Psoas muscle (tissue), 8 donors: ENCODE data around the gene DOCK3. TPM values are rescaled to one million over a fixed set of nuclear protein-coding genes. Genes with fewer than 3 reads are reported as not detected.

ENCODE experiments used
- ATAC-seq, 4 donors: fragments of 200-7000 bp; cut with Tn5 transposase; one replicate each; pipeline ENCODE4 v1.9.1; 2020; ENCODE audit warnings: moderate library complexity in 3 of 4, mild to moderate bottlenecking in 2 of 4
- DNase-seq, 2 donors: peaks; one replicate each; pipeline ENCODE4 v3.0.0-alpha.2; 2020
- H3K27ac ChIP-seq: fragments of 200-600 bp; one replicate; pipeline ENCODE4 v1.8.0; 2022
- H3K27me3 ChIP-seq, 3 donors: fragments of 200-600 bp in 1 of 3; one replicate each; pipeline versions ENCODE4 v1.6.1 to v1.8.0; 2013 to 2022; ENCODE audit warnings: low read length in 2 of 3, mild to moderate bottlenecking in 2 of 3, moderate library complexity in 1 of 3; ENCODE audit not compliant: insufficient read depth in 3 of 3
- H3K36me3 ChIP-seq, 2 donors: fragments of 200-600 bp in 1 of 2; one replicate each; pipeline versions ENCODE4 v1.6.1 to v1.8.0; 2013 to 2022; ENCODE audit warnings: low read depth in 1 of 2, mild to moderate bottlenecking in 1 of 2, moderate library complexity in 1 of 2; ENCODE audit not compliant: insufficient read depth in 1 of 2
- H3K4me1 ChIP-seq: fragments of 200-600 bp; one replicate; pipeline ENCODE4 v1.8.0; 2022
- H3K4me3 ChIP-seq: fragments of 200-600 bp; one replicate; pipeline ENCODE4 v1.8.0; 2022; ENCODE audit warnings: mild to moderate bottlenecking
- H3K9me3 ChIP-seq: fragments of 200-600 bp; one replicate; pipeline ENCODE4 v1.8.0; 2022
- WGBS, 3 donors: extraction: QIAGEN DNeasy Blood & Tissue Kit; methylation state at CpG; one replicate each; pipeline versions ENCODE4 v1.1.6 to v1.1.7; 2013; 5-methylcytosine and 5-hydroxymethylcytosine counted together
- intact Hi-C, 2 donors: fragments of 100-400 bp; cut with DNase I; formaldehyde crosslinking; loops; one replicate each; pipeline versions ENCODE4 v1.11.0 to v1.14.2; 2022
- polyA plus RNA-seq, 3 donors: library from polyadenylated mRNA; stranded (reverse); fragments of 200-250 nt; gene quantifications; one replicate each; pipeline ENCODE4 v1.2.3, GENCODE V29; 2013
- total RNA-seq, 4 donors: library from RNA; stranded (reverse); fragmentation: NEBNext Ultra II Directional in 2 of 4; extraction: Animal tissue kit (Norgen Biotek cat#: 25700) in 2 of 4; gene quantifications; one replicate each; pipeline versions ENCODE4 v1.2.1 to v1.2.4, GENCODE V29; 2021 to 2023
- TF ChIP-seq, protein P1 (sequence below): fragments of 200-600 bp; IDR thresholded peaks from one replicate; pipeline ENCODE4 v1.8.0; 2022; ENCODE audit warnings: antibody characterized with exemption
- donor health status: healthy with polysubstance abuse.
- donor health status: DM: no; HTN: no; CAD: no; lungs with moderate emphysema.
- donor health status: Bipolar disorder and iron deficiency.
- donor health status: healthy.
- donor health status: DM: yes; HTN: yes; CAD: no.
- donor health status: DM: no; HTN: no; CAD: no.
- donor health status: DM: no; HTN: no; CAD: no.
- donor health status: DM: yes; HTN: yes; CAD: no.

Gene DOCK3
- total and polyA plus RNA-seq, 7 donors: 0.01 to 0.91 (median 0.87) TPM

DNA sequence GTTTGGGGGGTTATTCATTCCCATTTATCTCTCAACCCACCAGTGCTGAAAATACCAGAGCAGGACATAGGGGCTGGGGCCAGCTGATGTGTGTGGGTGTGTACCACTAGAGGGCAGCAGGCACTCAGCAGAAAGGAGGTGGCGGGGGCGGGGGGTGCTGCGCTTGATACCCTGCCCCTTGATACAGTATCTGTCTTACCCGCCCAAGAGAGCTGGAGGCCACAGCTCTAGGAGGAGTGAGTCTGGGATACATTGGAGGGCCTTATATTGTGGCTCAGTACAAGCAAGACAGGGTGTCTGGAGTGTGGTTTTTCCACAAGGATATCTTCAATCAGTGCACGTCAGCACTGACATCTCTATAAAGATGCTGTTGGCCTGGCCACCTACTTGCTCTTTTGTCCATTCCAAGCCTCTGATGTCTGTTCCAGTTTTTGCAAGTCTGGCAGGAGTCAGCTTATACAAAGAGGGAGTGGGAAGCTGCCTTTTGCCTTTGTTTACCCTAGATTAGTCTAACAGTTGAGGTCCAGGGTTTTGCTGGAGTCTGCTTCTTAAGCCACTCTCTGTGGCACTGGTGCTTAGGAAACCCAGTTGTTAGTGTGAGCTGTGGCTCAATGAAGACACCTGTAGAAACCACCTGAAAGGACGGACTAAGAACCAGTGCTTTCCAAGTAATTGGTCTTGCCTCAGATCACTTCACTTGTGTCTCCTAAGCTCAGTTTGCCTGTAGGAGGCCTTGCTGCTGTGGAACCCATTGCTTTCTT is 714.9 kb downstream of the DOCK3 start:
- Histone ChIP-seq H3K27ac (no peak overlapping the region), H3K4me1 (peaks cover 49% of the 10 kb centered on the region), H3K4me3 (peak overlapping the region; percentile 15), H3K36me3 (peaks cover 3 to 41% of the 10 kb centered on the region in 2 donors), H3K27me3 (no peaks in the 10 kb centered on the region), H3K9me3 (no peaks in the 10 kb centered on the region)
- WGBS, 3 donors: 48 to 67% (median 66%) methylated on average over 6 of the region's 6 CpGs
- intact Hi-C loops: loop anchor here (5.0 to 10.0 kb wide), 6 partner anchors 283 to 817 kb away; partner anchors contain the start of genes MAPKAPK3 (in 2 of the 2), TEX264 (in 2 of the 2) and CISH (in 1 of the 2)
- no peak for ATAC-seq
- DNase-seq: peak; percentile 46 to 65
- TF ChIP-seq, protein P1, sequence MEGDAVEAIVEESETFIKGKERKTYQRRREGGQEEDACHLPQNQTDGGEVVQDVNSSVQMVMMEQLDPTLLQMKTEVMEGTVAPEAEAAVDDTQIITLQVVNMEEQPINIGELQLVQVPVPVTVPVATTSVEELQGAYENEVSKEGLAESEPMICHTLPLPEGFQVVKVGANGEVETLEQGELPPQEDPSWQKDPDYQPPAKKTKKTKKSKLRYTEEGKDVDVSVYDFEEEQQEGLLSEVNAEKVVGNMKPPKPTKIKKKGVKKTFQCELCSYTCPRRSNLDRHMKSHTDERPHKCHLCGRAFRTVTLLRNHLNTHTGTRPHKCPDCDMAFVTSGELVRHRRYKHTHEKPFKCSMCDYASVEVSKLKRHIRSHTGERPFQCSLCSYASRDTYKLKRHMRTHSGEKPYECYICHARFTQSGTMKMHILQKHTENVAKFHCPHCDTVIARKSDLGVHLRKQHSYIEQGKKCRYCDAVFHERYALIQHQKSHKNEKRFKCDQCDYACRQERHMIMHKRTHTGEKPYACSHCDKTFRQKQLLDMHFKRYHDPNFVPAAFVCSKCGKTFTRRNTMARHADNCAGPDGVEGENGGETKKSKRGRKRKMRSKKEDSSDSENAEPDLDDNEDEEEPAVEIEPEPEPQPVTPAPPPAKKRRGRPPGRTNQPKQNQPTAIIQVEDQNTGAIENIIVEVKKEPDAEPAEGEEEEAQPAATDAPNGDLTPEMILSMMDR: peak; percentile 62

DNA sequence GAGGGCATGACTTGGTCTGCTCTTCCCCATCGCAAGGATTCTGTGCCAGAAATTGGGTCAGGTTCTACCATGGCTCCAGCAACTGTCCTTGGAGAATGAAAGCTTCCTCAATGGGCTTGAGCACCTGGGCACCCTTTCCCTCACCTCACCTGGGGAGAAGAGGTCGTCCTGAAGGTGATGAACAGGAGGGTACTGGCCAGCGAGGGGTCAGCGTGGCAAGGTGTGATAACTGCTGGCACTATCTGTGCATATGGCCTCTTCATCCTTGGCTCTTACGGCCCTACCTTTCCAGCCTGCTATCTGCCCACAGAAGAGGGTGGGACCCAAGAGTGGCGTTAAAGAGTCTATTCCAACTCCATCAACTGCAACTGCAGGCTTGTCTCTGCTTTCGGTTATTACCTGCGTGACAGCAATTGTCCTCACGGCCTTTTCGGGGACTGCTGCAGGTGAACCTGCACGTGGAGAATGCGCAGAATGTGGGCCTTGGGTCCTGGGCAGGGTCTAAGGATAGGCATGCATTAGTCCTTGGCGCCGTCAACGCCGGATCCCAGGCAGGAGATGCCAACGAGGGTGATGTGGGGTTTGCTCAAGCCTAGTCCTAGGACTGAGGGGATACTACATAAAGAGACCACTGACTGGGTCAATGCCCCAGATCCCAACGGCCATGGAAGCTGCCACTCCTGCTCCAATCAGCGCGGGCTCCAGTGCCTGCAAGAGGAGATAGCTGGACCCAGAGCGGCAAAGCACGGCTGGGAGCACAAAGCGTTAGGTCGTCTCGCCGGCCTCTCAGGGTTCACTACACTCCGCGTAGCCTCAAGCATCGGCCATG is 715.7 kb downstream of the DOCK3 start:
- Histone ChIP-seq H3K36me3 (peaks cover 3 to 49% of the 10 kb centered on the region in 2 donors), H3K4me1 (peaks cover 52% of the 10 kb centered on the region), H3K9me3 (no peaks in the 10 kb centered on the region), H3K27ac (peak overlapping the region; percentile 90), H3K4me3 (peak overlapping the region; percentile 88), H3K27me3 (no peaks in the 10 kb centered on the region)
- TF ChIP-seq, protein P1: no peak
- ATAC-seq (peak in 1 of 4 donors; percentile 4), DNase-seq (no peak)
- WGBS, 3 donors: 38 to 42% (median 39%) methylated on average over 27 to 29 of the region's 29 CpGs
- intact Hi-C loops: loop anchor here (5.0 to 10.0 kb wide), 4 partner anchors 284 to 818 kb away; partner anchors contain the start of genes MAPKAPK3 (in 1 of the 2) and TEX264 (in 1 of the 2)

DNA sequence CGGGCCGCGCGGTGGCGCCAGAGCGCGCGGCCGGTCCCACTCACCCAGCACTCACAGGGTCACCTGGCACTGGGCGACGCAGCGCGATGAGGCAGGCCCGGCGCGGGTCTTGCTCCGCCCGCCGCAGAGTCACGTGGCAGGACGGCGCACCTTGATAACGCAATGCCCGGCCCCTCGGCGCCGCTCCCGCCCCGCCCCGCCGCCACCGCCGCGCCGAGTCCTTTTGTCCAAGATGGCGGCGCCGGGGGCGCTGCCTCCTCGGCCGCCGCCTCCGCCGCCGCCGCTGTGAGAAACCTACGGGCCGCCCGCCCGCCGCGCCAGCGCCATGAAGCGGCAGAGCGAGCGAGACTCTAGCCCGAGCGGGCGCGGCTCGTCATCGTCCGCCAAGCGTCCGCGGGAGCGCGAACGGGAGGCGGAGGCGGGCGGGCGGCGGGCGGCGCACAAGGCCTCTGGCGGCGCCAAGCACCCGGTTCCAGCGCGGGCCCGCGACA is 716.4 kb downstream of the DOCK3 start, which contains the start of gene RBM15B:
Gene RBM15B (plus strand): TSS at position 211 of the 491 bp plus-strand sequence. CDS start 115 bp downstream, at position 326.
- Histone ChIP-seq H3K27me3 (no peaks in the 10 kb centered on the region), H3K4me1 (peaks cover 50% of the 10 kb centered on the region), H3K9me3 (no peaks in the 10 kb centered on the region), H3K27ac (peak within 1 kb of the TSS; percentile 90), H3K4me3 (peak within 1 kb of the TSS; percentile 88), H3K36me3 (peaks cover 3 to 56% of the 10 kb centered on the region in 2 donors)
- peak; percentile 94 to 96 (median 96) for ATAC-seq
- DNase-seq: peak; percentile 99
- TF ChIP-seq, protein P1: peak; percentile 94
- intact Hi-C loops: loop anchor here (5.0 to 10.0 kb wide), 4 partner anchors 284 to 819 kb away; partner anchors contain the start of genes MAPKAPK3 (in 1 of the 2) and TEX264 (in 1 of the 2)
- WGBS, 3 donors: 0 to 1% (median 1%) methylated on average over 57 to 83 of the region's 83 CpGs

DNA sequence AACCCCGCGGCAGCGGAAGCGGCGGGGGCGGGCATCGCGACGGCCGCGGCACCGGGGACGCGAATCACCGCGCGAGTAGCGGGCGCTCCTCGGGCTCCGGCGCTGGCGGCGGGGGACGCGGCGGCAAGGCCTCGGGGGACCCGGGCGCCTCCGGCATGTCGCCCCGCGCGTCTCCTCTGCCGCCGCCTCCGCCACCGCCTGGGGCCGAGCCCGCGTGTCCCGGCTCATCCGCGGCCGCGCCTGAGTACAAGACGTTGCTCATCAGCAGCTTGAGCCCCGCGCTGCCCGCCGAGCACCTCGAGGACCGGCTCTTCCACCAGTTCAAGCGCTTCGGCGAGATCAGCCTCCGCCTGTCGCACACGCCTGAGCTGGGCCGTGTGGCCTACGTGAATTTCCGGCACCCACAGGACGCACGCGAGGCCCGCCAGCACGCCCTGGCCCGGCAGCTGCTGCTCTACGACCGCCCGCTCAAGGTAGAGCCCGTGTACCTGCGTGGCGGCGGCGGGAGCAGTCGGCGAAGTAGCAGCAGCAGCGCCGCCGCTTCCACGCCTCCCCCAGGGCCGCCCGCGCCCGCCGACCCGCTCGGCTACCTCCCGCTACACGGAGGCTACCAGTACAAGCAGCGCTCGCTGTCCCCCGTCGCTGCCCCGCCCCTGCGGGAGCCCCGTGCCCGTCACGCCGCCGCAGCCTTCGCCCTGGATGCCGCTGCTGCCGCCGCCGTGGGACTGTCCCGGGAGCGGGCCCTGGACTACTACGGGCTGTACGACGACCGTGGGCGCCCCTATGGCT is 717.0 kb downstream of the DOCK3 start:
- Histone ChIP-seq H3K27ac (peak overlapping the region; percentile 90), H3K4me1 (peaks cover 50% of the 10 kb centered on the region), H3K9me3 (no peaks in the 10 kb centered on the region), H3K36me3 (peaks cover 3 to 62% of the 10 kb centered on the region in 2 donors), H3K27me3 (no peaks in the 10 kb centered on the region), H3K4me3 (peak overlapping the region; percentile 88)
- ATAC-seq (peak in 1 of 4 donors; percentile 2), DNase-seq (peak; percentile 39 to 65)
- intact Hi-C loops: loop anchor here (5.0 to 10.0 kb wide), 4 partner anchors 283 to 819 kb away; partner anchors contain the start of genes MAPKAPK3 (in 1 of the 2) and TEX264 (in 1 of the 2)
- 6% methylated on average over 65 to 115 of the region's 115 CpGs for WGBS, 3 donors
- TF ChIP-seq, protein P1: no peak
